Glutamatergic neuron (in vitro differentiated cells): ENCODE measurements around the gene CENPB. TPM values are rescaled to one million over a fixed set of nuclear protein-coding genes. Genes with fewer than 3 reads are reported as not detected.

ENCODE experiments used
- DNase-seq: peaks from one replicate; pipeline ENCODE4 v3.0.0; 2022
- H3K27ac Mint-ChIP-seq: one replicate; pipeline ENCODE4 v1.8.0; 2020; ENCODE audit warnings: mild to moderate bottlenecking, mixed read lengths, inconsistent platforms; ENCODE audit not compliant: unreplicated experiment
- H3K27me3 Mint-ChIP-seq: one replicate; pipeline ENCODE4 v1.8.0; 2020; ENCODE audit warnings: mild to moderate bottlenecking, moderate library complexity, mixed read lengths, inconsistent platforms; ENCODE audit not compliant: unreplicated experiment
- H3K36me3 Mint-ChIP-seq: one replicate; pipeline ENCODE4 v1.8.0; 2020; ENCODE audit warnings: mild to moderate bottlenecking, mixed read lengths, inconsistent platforms; ENCODE audit not compliant: unreplicated experiment
- H3K4me1 Mint-ChIP-seq: one replicate; pipeline ENCODE4 v1.8.0; 2020; ENCODE audit warnings: mild to moderate bottlenecking, low read depth, mixed read lengths, inconsistent platforms; ENCODE audit not compliant: unreplicated experiment
- H3K4me3 Mint-ChIP-seq: one replicate; pipeline ENCODE4 v1.8.0; 2020; ENCODE audit warnings: mild to moderate bottlenecking, mixed read lengths, inconsistent platforms; ENCODE audit not compliant: unreplicated experiment
- H3K9me3 Mint-ChIP-seq: one replicate; pipeline ENCODE4 v1.8.0; 2020; ENCODE audit warnings: mild to moderate bottlenecking, moderate library complexity, mixed read lengths, inconsistent platforms; ENCODE audit not compliant: unreplicated experiment
- total RNA-seq: library from RNA; stranded (reverse); fragmentation: NEBNext Ultra II Directional; extraction: Animal tissue kit (Norgen Biotek cat#: 25700); gene quantifications from one replicate; pipeline ENCODE4 v1.2.1, GENCODE V29; 2021; ENCODE audit not compliant: unreplicated experiment
- TF ChIP-seq, protein P1 (sequence below): fragments of 200-600 bp; sonication (generic); IDR thresholded peaks from one replicate; pipeline ENCODE4 v1.5.0; 2021; ENCODE audit not compliant: partially characterized antibody, unreplicated experiment

Gene CENPB
- total RNA-seq, 1 donor from 2014 or later, result 47.1 TPM

- H3K27ac Mint-ChIP-seq, result no peak overlapping the region
- H3K4me3 Mint-ChIP-seq, result no peak overlapping the region
- TF ChIP-seq, protein P1, sequence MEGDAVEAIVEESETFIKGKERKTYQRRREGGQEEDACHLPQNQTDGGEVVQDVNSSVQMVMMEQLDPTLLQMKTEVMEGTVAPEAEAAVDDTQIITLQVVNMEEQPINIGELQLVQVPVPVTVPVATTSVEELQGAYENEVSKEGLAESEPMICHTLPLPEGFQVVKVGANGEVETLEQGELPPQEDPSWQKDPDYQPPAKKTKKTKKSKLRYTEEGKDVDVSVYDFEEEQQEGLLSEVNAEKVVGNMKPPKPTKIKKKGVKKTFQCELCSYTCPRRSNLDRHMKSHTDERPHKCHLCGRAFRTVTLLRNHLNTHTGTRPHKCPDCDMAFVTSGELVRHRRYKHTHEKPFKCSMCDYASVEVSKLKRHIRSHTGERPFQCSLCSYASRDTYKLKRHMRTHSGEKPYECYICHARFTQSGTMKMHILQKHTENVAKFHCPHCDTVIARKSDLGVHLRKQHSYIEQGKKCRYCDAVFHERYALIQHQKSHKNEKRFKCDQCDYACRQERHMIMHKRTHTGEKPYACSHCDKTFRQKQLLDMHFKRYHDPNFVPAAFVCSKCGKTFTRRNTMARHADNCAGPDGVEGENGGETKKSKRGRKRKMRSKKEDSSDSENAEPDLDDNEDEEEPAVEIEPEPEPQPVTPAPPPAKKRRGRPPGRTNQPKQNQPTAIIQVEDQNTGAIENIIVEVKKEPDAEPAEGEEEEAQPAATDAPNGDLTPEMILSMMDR, result no peak
- peaks cover 5% of the 10 kb centered on the region for H3K9me3 Mint-ChIP-seq
- peaks cover 11% of the 10 kb centered on the region for H3K36me3 Mint-ChIP-seq
- peaks cover 15% of the 10 kb centered on the region for H3K27me3 Mint-ChIP-seq
- DNase-seq, result no peak
- no peaks in the 10 kb centered on the region for H3K4me1 Mint-ChIP-seq
These were observed 43.3 kb downstream of the CENPB start for GRCh38 chr20:3743251-3743650.

DNA sequence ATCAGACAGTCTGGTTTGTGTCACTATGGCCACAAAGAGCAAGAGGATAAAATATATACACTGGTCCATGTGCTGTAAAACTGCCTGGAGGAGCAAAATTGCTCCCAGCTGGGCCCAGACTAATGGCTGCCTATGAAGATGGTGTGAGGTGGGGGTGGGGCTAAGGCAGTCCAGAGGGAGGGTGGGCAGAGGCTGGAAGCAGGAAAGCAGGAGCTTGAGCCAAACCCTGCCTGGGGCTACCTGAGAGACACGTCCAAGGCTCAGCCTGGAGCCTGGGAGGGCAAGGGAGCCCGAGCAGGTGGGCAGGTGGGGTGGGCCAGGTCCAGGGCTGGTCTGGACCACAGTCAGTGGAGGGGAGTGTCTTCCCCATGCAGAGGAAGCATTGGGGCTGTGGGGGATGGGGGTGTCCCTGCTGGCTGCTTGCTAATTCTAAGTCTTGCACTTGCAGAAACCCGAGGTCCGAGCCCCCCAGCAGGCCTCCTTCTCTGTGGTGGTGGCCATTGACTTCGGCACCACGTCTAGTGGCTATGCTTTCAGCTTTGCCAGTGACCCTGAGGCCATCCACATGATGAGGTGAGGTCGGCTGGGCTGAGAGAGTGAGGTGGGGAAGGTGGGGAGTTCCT, 44.6 kb downstream of the CENPB start:
- Mint-ChIP-seq H3K9me3 (peaks cover 2% of the 10 kb centered on the region), H3K4me1 (no peaks in the 10 kb centered on the region), H3K27me3 (peaks cover 13% of the 10 kb centered on the region), H3K36me3 (peaks cover 11% of the 10 kb centered on the region), H3K27ac (no peak overlapping the region), H3K4me3 (no peak overlapping the region)
- no peak for DNase-seq
- TF ChIP-seq, protein P1, result no peak

- H3K27ac Mint-ChIP-seq, result no peak overlapping the region
- peaks cover 12% of the 10 kb centered on the region for H3K27me3 Mint-ChIP-seq
- no peaks in the 10 kb centered on the region for H3K4me1 Mint-ChIP-seq
- TF ChIP-seq, protein P1, result no peak
- peaks cover 11% of the 10 kb centered on the region for H3K36me3 Mint-ChIP-seq
- H3K9me3 Mint-ChIP-seq, result peaks cover 2% of the 10 kb centered on the region
- no peak for DNase-seq
- H3K4me3 Mint-ChIP-seq, result no peak overlapping the region
These were observed 45.8 kb downstream of the CENPB start for GRCh38 chr20:3740615-3741301.

- TF ChIP-seq, protein P1, result no peak
- H3K4me3 Mint-ChIP-seq, result no peak overlapping the region
- no peak for DNase-seq
- no peaks in the 10 kb centered on the region for H3K4me1 Mint-ChIP-seq
- H3K27ac Mint-ChIP-seq, result no peak overlapping the region
- H3K27me3 Mint-ChIP-seq, result peaks cover 11% of the 10 kb centered on the region
- H3K36me3 Mint-ChIP-seq, result peaks cover 11% of the 10 kb centered on the region
- peaks cover 2% of the 10 kb centered on the region for H3K9me3 Mint-ChIP-seq
These were observed 46.6 kb downstream of the CENPB start for GRCh38 chr20:3739926-3740451.
